Mesenchymal stem cell (in vitro differentiated cells and primary cell): ENCODE data around the gene POU3F3.

Source experiments
- DNase-seq: peaks from one replicate; pipeline ENCODE4 v3.0.0-alpha.2; 2013
- H2AFZ ChIP-seq: one replicate; pipeline ENCODE4 v1.6.1; 2013; ENCODE audit warnings: low read depth, mild to moderate bottlenecking, control low read depth, inconsistent platforms, low read length, moderate library complexity
- H2AK5ac ChIP-seq: 2 replicates; pipeline ENCODE4 v1.6.1; 2013; ENCODE audit warnings: low read length, moderate library complexity, mild to moderate bottlenecking, inconsistent platforms; ENCODE audit not compliant: severe bottlenecking
- H2BK120ac ChIP-seq: one replicate; pipeline ENCODE4 v1.6.1; 2013; ENCODE audit warnings: low read depth, mild to moderate bottlenecking, inconsistent platforms, low read length, moderate library complexity
- H2BK12ac ChIP-seq, 2 experiments: one replicate each; pipeline ENCODE4 v1.6.1; 2013; ENCODE audit warnings: inconsistent platforms in 2 of 2, low read length in 2 of 2, mild to moderate bottlenecking in 2 of 2, moderate library complexity in 2 of 2, control low read depth in 1 of 2
- H2BK15ac ChIP-seq: one replicate; pipeline ENCODE4 v1.6.1; 2013; ENCODE audit warnings: mild to moderate bottlenecking, low read depth, inconsistent platforms; ENCODE audit not compliant: poor library complexity, severe bottlenecking
- H2BK5ac ChIP-seq: 2 replicates; pipeline ENCODE4 v1.6.1; 2013; ENCODE audit warnings: low read depth, mild to moderate bottlenecking, low read length, control low read depth, inconsistent platforms; ENCODE audit not compliant: poor library complexity, severe bottlenecking
- H3K14ac ChIP-seq, 2 experiments: one replicate each; pipeline ENCODE4 v1.6.1; 2013; ENCODE audit warnings: inconsistent platforms in 2 of 2, low read length in 2 of 2, control low read depth in 1 of 2, mild to moderate bottlenecking in 1 of 2, moderate library complexity in 1 of 2
- H3K18ac ChIP-seq, 2 experiments: one replicate each; pipeline ENCODE4 v1.6.1; 2013; ENCODE audit warnings: inconsistent platforms in 2 of 2, low read length in 2 of 2, control low read depth in 1 of 2, low read depth in 1 of 2, mild to moderate bottlenecking in 1 of 2
- H3K23ac ChIP-seq, 2 experiments: one replicate each; pipeline ENCODE4 v1.6.1; 2013; ENCODE audit warnings: inconsistent platforms in 2 of 2, low read length in 2 of 2, mild to moderate bottlenecking in 2 of 2, moderate library complexity in 2 of 2, control low read depth in 1 of 2
- H3K27ac ChIP-seq: 2 replicates; pipeline ENCODE4 v1.5.1; 2013; ENCODE audit warnings: mild to moderate bottlenecking, moderate library complexity, low read length, control low read depth, inconsistent platforms; ENCODE audit not compliant: poor library complexity, severe bottlenecking
- H3K27me3 ChIP-seq, 2 experiments: 2 replicates each; pipeline versions ENCODE4 v1.6.1 to v1.7.0; 2013; ENCODE audit warnings: low read length in 2 of 2, mild to moderate bottlenecking in 2 of 2, moderate library complexity in 2 of 2, control low read depth in 1 of 2, inconsistent platforms in 1 of 2; ENCODE audit not compliant: control insufficient read depth in 1 of 2, insufficient read depth in 1 of 2
- H3K36me3 ChIP-seq, 2 experiments: 2 replicates each; pipeline versions ENCODE4 v1.6.1 to v1.7.0; 2013; ENCODE audit warnings: low read length in 2 of 2, control low read depth in 1 of 2, inconsistent platforms in 1 of 2, low read depth in 1 of 2, mild to moderate bottlenecking in 1 of 2; ENCODE audit not compliant: insufficient read depth in 2 of 2, control insufficient read depth in 1 of 2
- H3K4ac ChIP-seq, 2 experiments: one replicate each; pipeline ENCODE4 v1.6.1; 2013; ENCODE audit warnings: inconsistent platforms in 2 of 2, low read length in 2 of 2, mild to moderate bottlenecking in 2 of 2, moderate library complexity in 2 of 2, control low read depth in 1 of 2, low read depth in 1 of 2
- H3K4me1 ChIP-seq: 2 replicates; pipeline ENCODE4 v1.6.1; 2013; ENCODE audit warnings: low read depth, low read length, control low read depth; ENCODE audit not compliant: control insufficient read depth, insufficient read depth
- H3K4me2 ChIP-seq: 2 replicates; pipeline ENCODE4 v1.6.1; 2013; ENCODE audit warnings: low read length, mild to moderate bottlenecking, inconsistent platforms; ENCODE audit not compliant: poor library complexity, severe bottlenecking
- H3K4me3 ChIP-seq, 2 experiments: 2 replicates each; pipeline versions ENCODE4 v1.5.1 to v1.7.0; 2013; ENCODE audit warnings: low read length in 2 of 2, mild to moderate bottlenecking in 2 of 2, control low read depth in 1 of 2, low read depth in 1 of 2; ENCODE audit not compliant: insufficient read depth in 1 of 2
- H3K79me1 ChIP-seq: replicated peaks from 2 replicates; pipeline ENCODE4 v1.6.1; 2013; ENCODE audit warnings: mild to moderate bottlenecking, control low read depth, low read length, inconsistent platforms; ENCODE audit not compliant: poor library complexity, severe bottlenecking
- H3K9ac ChIP-seq: 2 replicates; pipeline ENCODE4 v1.7.0; 2013; ENCODE audit warnings: mild to moderate bottlenecking, low read length, moderate library complexity
- H3K9me3 ChIP-seq: 2 replicates; pipeline ENCODE4 v1.7.0; 2013; ENCODE audit warnings: mild to moderate bottlenecking, low read length; ENCODE audit not compliant: control insufficient read depth
- H4K8ac ChIP-seq: one replicate; pipeline ENCODE4 v1.6.1; 2013; ENCODE audit warnings: inconsistent platforms, mild to moderate bottlenecking, low read length, moderate library complexity
- H4K91ac ChIP-seq: one replicate; pipeline ENCODE4 v1.6.1; 2013; ENCODE audit warnings: mild to moderate bottlenecking, low read length, inconsistent platforms
- WGBS: methylation state at CpG from one replicate; pipeline ENCODE4 v1.1.7; 2013; ENCODE audit warnings: mixed read lengths; 5-methylcytosine and 5-hydroxymethylcytosine counted together

POU3F3 gene

GRCh38 chr2:104851291-104852089, 2.4 kb upstream of the POU3F3 start:
- Histone ChIP-seq H2AFZ (no peak overlapping the region), H3K4me3 (no peak overlapping the region), H3K27ac (no peak overlapping the region), H3K18ac (no peak overlapping the region), H3K23ac (no peak overlapping the region), H3K4me2 (peak overlapping the region; percentile 19), H2AK5ac (no peak overlapping the region), H3K14ac (no peak overlapping the region), H2BK12ac (no peak overlapping the region), H3K4me1 (peaks cover 25% of the 10 kb centered on the region), H2BK5ac (no peak overlapping the region), H3K9ac (no peak overlapping the region), H3K79me1 (no peaks in the 10 kb centered on the region), H3K36me3 (no peaks in the 10 kb centered on the region), H4K8ac (no peak overlapping the region), H4K91ac (no peak overlapping the region), H3K9me3 (no peaks in the 10 kb centered on the region), H3K27me3 (peaks cover 75 to 82% of the 10 kb centered on the region in 2 experiments), H2BK15ac (no peak overlapping the region), H3K4ac (no peak overlapping the region), H2BK120ac (no peak overlapping the region)
- WGBS = under 1% methylated on average over 21 of the region's 29 CpGs
- no peak for DNase-seq

GRCh38 chr2:104852090-104852666, 1.7 kb upstream of the POU3F3 start:
- Histone ChIP-seq H3K27ac (no peak overlapping the region), H2BK120ac (no peak overlapping the region), H3K9ac (no peak overlapping the region), H2BK12ac (no peak overlapping the region), H3K36me3 (no peaks in the 10 kb centered on the region), H4K8ac (no peak overlapping the region), H3K4me1 (peaks cover 26% of the 10 kb centered on the region), H2AFZ (no peak overlapping the region), H3K18ac (no peak overlapping the region), H3K14ac (no peak overlapping the region), H2AK5ac (no peak overlapping the region), H3K4ac (no peak overlapping the region), H2BK5ac (no peak overlapping the region), H3K9me3 (no peaks in the 10 kb centered on the region), H3K79me1 (no peaks in the 10 kb centered on the region), H3K4me3 (peak overlapping the region in 1 of 2 experiments; percentile 61), H3K23ac (no peak overlapping the region), H3K4me2 (peak overlapping the region; percentile 79), H3K27me3 (peaks cover 75 to 80% of the 10 kb centered on the region in 2 experiments), H2BK15ac (no peak overlapping the region), H4K91ac (no peak overlapping the region)
- 1% methylated on average over 29 of the region's 39 CpGs for WGBS
- DNase-seq = peak; percentile 7

- no peak for DNase-seq
- H4K91ac ChIP-seq = no peak overlapping the region
- no peak overlapping the region for H3K27ac ChIP-seq
- WGBS = 3% methylated on average over 40 of the region's 48 CpGs
- H3K4ac ChIP-seq = no peak overlapping the region
- no peak overlapping the region for H2BK120ac ChIP-seq
- H2AK5ac ChIP-seq = no peak overlapping the region
- no peaks in the 10 kb centered on the region for H3K79me1 ChIP-seq
- H2AFZ ChIP-seq = no peak overlapping the region
- no peak overlapping the region for H2BK5ac ChIP-seq
- no peak overlapping the region for H3K18ac ChIP-seq
- H3K4me2 ChIP-seq = peak overlapping the region; percentile 37
- H2BK12ac ChIP-seq = no peak overlapping the region
- peaks cover 77 to 81% of the 10 kb centered on the region in 2 experiments for H3K27me3 ChIP-seq
- H3K23ac ChIP-seq = no peak overlapping the region
- no peak overlapping the region for H3K9ac ChIP-seq
- H3K4me1 ChIP-seq = peaks cover 27% of the 10 kb centered on the region
- H3K36me3 ChIP-seq = no peaks in the 10 kb centered on the region
- H3K9me3 ChIP-seq = no peaks in the 10 kb centered on the region
- H2BK15ac ChIP-seq = no peak overlapping the region
- peak overlapping the region in 1 of 2 experiments; percentile 41 for H3K4me3 ChIP-seq
- H3K14ac ChIP-seq = no peak overlapping the region
- no peak overlapping the region for H4K8ac ChIP-seq
Measured at GRCh38 chr2:104854498-104855220, 744 bp downstream of the POU3F3 start.
